Measurements from ENCODE around the gene SPIN2B. TPM values are rescaled to one million over a fixed set of nuclear protein-coding genes. Genes with fewer than 3 reads are reported as not detected.

Gene SPIN2B
- total and polyA plus RNA-seq, 2 of the 13 experiments (the other 11 are each of a cell fraction or from before 2014, with no cell fraction given), result 7.9 to 10.4 TPM

DNA sequence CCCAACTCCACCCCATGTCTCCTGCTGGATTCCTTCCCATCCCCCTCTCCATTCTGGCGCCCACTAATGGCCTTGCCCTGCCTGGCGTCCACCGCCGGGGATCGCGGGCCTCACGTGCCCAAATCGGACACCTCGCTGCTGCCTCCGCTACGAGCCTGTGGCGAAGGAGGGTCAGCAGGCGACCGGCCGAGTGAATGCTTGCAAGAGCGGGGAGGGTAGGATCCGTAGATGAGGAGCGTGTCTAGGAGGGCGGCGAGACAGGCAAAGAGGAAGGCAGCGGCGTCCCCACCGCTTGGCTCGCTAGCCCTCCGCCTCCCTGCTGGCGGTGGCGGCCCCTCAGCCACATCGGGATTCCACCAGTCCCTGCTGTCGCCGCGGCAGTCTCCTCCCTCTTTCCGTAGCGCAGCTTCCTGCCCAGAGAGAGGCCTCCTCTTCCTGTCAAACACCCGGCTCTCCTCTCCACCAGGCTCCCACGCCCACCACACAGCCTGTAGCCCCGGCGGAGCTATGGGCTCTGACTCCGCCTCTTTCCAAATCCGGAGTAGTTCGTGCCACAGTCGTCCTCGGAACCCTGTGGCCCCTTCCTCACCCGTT lies at the start of gene SPIN2B (continued):
- no peak for TF ChIP-seq LCORL (IDR thresholded peaks at IDR 0.05)
- TF ChIP-seq LCORL (CRISPR knock-in tag; IDR thresholded peaks at IDR 0.05), result 0 out of 2 replicates have a peak, but pooled peaks have one; percentile 34
- no peak for TF ChIP-seq SRF (IDR thresholded peaks at IDR 0.05; ENCODE audit: low read depth, low read length)
- peak; percentile 50; the same call in 1 of the 2 replicates for TF ChIP-seq ZNF274 (CRISPR knock-in tag; IDR thresholded peaks at IDR 0.05)
- no peak for TF ChIP-seq NPAS2 (CRISPR knock-in tag; IDR thresholded peaks at IDR 0.05; ENCODE audit: borderline replicate concordance)
- TF ChIP-seq IRX3 (CRISPR knock-in tag; IDR thresholded peaks at IDR 0.05; ENCODE audit: borderline replicate concordance, low read depth), result no peak
- peak; percentile 59 for TF ChIP-seq SKI (IDR thresholded peaks at IDR 0.05; ENCODE audit: partially characterized antibody)
- TF ChIP-seq ZNF75D (CRISPR knock-in tag; IDR thresholded peaks at IDR 0.05; ENCODE audit: borderline replicate concordance), result no peak
- TF ChIP-seq ZFP37 (CRISPR knock-in tag; IDR thresholded peaks at IDR 0.05; ENCODE audit: borderline replicate concordance), result no peak
- TF ChIP-seq NR3C1 (CRISPR knock-in tag; IDR thresholded peaks at IDR 0.05), result no peak
- no peak for TF ChIP-seq RAD51 (IDR thresholded peaks at IDR 0.05; ENCODE audit: borderline replicate concordance)
- no peak for TF ChIP-seq SMAD9 (CRISPR knock-in tag; IDR thresholded peaks at IDR 0.05)
- TF ChIP-seq, protein P1, sequence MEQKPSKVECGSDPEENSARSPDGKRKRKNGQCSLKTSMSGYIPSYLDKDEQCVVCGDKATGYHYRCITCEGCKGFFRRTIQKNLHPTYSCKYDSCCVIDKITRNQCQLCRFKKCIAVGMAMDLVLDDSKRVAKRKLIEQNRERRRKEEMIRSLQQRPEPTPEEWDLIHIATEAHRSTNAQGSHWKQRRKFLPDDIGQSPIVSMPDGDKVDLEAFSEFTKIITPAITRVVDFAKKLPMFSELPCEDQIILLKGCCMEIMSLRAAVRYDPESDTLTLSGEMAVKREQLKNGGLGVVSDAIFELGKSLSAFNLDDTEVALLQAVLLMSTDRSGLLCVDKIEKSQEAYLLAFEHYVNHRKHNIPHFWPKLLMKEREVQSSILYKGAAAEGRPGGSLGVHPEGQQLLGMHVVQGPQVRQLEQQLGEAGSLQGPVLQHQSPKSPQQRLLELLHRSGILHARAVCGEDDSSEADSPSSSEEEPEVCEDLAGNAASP (CRISPR knock-in tag; IDR thresholded peaks at IDR 0.05; ENCODE audit: borderline replicate concordance), result no peak
- TF ChIP-seq MTF2 (CRISPR knock-in tag; IDR thresholded peaks at IDR 0.05; ENCODE audit: borderline replicate concordance), result no peak
- TF ChIP-seq, protein P2, sequence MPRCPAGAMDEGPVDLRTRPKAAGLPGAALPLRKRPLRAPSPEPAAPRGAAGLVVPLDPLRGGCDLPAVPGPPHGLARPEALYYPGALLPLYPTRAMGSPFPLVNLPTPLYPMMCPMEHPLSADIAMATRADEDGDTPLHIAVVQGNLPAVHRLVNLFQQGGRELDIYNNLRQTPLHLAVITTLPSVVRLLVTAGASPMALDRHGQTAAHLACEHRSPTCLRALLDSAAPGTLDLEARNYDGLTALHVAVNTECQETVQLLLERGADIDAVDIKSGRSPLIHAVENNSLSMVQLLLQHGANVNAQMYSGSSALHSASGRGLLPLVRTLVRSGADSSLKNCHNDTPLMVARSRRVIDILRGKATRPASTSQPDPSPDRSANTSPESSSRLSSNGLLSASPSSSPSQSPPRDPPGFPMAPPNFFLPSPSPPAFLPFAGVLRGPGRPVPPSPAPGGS (CRISPR knock-in tag; IDR thresholded peaks at IDR 0.05), result no peak
- TF ChIP-seq MYNN (CRISPR knock-in tag; IDR thresholded peaks at IDR 0.05; ENCODE audit: low read depth), result no peak
- TF ChIP-seq, protein P3, sequence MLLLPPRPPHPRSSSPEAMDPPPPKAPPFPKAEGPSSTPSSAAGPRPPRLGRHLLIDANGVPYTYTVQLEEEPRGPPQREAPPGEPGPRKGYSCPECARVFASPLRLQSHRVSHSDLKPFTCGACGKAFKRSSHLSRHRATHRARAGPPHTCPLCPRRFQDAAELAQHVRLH (CRISPR knock-in tag; IDR thresholded peaks at IDR 0.05; ENCODE audit: borderline replicate concordance, low read depth), result no peak
- TF ChIP-seq KMT2A (CRISPR knock-in tag; IDR thresholded peaks at IDR 0.05), result 0 out of 2 replicates have a peak, but pooled peaks have one; percentile 21
- TF ChIP-seq, protein P4, sequence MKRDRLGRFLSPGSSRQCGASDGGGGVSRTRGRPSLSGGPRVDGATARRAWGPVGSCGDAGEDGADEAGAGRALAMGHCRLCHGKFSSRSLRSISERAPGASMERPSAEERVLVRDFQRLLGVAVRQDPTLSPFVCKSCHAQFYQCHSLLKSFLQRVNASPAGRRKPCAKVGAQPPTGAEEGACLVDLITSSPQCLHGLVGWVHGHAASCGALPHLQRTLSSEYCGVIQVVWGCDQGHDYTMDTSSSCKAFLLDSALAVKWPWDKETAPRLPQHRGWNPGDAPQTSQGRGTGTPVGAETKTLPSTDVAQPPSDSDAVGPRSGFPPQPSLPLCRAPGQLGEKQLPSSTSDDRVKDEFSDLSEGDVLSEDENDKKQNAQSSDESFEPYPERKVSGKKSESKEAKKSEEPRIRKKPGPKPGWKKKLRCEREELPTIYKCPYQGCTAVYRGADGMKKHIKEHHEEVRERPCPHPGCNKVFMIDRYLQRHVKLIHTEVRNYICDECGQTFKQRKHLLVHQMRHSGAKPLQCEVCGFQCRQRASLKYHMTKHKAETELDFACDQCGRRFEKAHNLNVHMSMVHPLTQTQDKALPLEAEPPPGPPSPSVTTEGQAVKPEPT (CRISPR knock-in tag; IDR thresholded peaks at IDR 0.05; ENCODE audit: low read depth), result no peak
- TF ChIP-seq, protein P5, sequence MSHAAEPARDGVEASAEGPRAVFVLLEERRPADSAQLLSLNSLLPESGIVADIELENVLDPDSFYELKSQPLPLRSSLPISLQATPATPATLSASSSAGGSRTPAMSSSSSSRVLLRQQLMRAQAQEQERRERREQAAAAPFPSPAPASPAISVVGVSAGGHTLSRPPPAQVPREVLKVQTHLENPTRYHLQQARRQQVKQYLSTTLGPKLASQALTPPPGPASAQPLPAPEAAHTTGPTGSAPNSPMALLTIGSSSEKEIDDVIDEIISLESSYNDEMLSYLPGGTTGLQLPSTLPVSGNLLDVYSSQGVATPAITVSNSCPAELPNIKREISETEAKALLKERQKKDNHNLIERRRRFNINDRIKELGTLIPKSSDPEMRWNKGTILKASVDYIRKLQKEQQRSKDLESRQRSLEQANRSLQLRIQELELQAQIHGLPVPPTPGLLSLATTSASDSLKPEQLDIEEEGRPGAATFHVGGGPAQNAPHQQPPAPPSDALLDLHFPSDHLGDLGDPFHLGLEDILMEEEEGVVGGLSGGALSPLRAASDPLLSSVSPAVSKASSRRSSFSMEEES (CRISPR knock-in tag; IDR thresholded peaks at IDR 0.05), result no peak
- TF ChIP-seq ZNF34 (CRISPR knock-in tag; IDR thresholded peaks at IDR 0.05; ENCODE audit: borderline replicate concordance), result no peak
- TF ChIP-seq TSC22D2 (CRISPR knock-in tag; IDR thresholded peaks at IDR 0.05; ENCODE audit: borderline replicate concordance), result no peak
- TF ChIP-seq, protein P6, sequence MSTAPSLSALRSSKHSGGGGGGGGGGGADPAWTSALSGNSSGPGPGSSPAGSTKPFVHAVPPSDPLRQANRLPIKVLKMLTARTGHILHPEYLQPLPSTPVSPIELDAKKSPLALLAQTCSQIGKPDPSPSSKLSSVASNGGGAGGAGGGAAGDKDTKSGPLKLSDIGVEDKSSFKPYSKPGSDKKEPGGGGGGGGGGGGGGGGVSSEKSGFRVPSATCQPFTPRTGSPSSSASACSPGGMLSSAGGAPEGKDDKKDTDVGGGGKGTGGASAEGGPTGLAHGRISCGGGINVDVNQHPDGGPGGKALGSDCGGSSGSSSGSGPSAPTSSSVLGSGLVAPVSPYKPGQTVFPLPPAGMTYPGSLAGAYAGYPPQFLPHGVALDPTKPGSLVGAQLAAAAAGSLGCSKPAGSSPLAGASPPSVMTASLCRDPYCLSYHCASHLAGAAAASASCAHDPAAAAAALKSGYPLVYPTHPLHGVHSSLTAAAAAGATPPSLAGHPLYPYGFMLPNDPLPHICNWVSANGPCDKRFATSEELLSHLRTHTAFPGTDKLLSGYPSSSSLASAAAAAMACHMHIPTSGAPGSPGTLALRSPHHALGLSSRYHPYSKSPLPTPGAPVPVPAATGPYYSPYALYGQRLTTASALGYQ (CRISPR knock-in tag; IDR thresholded peaks at IDR 0.05), result no peak
